GM21515 (cell line): ENCODE measurements around the gene CHST1.

Source experiments
- ATAC-seq: cut with Tn5 transposase; IDR thresholded peaks from one replicate; pipeline ENCODE4 v1.9.1; 2021; ENCODE audit not compliant: unreplicated experiment

The CHST1 gene

GRCh38 chr11:45607995-45608394, 57.4 kb downstream of the CHST1 start:
- no peak for ATAC-seq

- no peak for ATAC-seq
These were observed 58.7 kb downstream of the CHST1 start for GRCh38 chr11:45606514-45607281.

GRCh38 chr11:45605051-45605450, 60.4 kb downstream of the CHST1 start:
- ATAC-seq = no peak

- ATAC-seq = no peak
These were observed 61.3 kb downstream of the CHST1 start for GRCh38 chr11:45603946-45604682.

- no peak for ATAC-seq
These were observed 66.1 kb downstream of the CHST1 start for GRCh38 chr11:45599161-45599943.
